Astrocyte (in vitro differentiated cells and primary cell): ENCODE measurements around the gene NR2C2AP.
"Not testable (repeated sequence)": the region's sequence is repeated elsewhere in the genome, so short reads cannot be mapped to it uniquely, and the experiment has no call there.

Source experiments
- EZH2 ChIP-seq: IDR thresholded peaks from 2 replicates; pipeline ENCODE4 v1.6.1; 2012; ENCODE audit warnings: mild to moderate bottlenecking, low read length, inconsistent platforms; ENCODE audit not compliant: insufficient read depth
- TF ChIP-seq, protein P1 (sequence below): IDR thresholded peaks from 2 replicates; pipeline ENCODE4 v1.5.1; 2011; ENCODE audit warnings: low read depth, mild to moderate bottlenecking, inconsistent platforms, low read length, moderate library complexity; ENCODE audit not compliant: insufficient read depth

DNA sequence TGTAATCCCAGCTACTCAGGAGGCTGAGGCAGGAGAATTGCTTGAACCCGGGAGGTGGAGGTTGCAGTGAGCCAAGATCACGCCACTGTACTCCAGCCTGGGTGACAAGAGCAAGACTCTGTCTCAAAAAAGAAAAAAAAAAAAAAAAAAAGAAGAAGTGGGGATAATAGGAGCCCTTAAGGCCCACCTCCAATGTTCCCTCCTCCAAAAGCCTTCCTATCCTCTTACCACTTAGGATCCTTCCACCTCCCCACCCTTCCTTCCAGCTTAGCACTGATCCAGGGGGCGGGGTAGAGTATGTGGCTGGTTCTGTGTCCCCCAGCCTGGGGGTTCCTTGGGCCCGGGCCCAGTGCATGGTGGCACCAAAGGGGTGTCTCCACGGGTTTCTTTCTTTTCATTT lies 30.0 kb downstream of the NR2C2AP start:
- TF ChIP-seq, protein P1, sequence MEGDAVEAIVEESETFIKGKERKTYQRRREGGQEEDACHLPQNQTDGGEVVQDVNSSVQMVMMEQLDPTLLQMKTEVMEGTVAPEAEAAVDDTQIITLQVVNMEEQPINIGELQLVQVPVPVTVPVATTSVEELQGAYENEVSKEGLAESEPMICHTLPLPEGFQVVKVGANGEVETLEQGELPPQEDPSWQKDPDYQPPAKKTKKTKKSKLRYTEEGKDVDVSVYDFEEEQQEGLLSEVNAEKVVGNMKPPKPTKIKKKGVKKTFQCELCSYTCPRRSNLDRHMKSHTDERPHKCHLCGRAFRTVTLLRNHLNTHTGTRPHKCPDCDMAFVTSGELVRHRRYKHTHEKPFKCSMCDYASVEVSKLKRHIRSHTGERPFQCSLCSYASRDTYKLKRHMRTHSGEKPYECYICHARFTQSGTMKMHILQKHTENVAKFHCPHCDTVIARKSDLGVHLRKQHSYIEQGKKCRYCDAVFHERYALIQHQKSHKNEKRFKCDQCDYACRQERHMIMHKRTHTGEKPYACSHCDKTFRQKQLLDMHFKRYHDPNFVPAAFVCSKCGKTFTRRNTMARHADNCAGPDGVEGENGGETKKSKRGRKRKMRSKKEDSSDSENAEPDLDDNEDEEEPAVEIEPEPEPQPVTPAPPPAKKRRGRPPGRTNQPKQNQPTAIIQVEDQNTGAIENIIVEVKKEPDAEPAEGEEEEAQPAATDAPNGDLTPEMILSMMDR, result not testable (repeated sequence)
- TF ChIP-seq EZH2, result not testable (repeated sequence)
